Activated effector memory CD4-positive, alpha-beta T cell treated with Interleukin-2 at 50 U/mL for 16 hours (primary cell): ENCODE measurements around the gene DEDD2.
A peak's percentile ranks its signal among the peaks of the same experiment; 100 is the strongest.
"Not testable (repeated sequence)": the region's sequence is repeated elsewhere in the genome, so short reads cannot be mapped to it uniquely, and the experiment has no call there.

Experiments
- DNase-seq: peaks from one replicate; pipeline ENCODE4 v3.0.0-alpha.2; 2020

Gene DEDD2

GRCh38 chr19:42217520-42218437 is at the start of gene DEDD2:
TSS of gene DEDD2 (minus strand) at chr19:42217677. CDS start at chr19:42217007, 670 bp downstream.
- DNase-seq, result peak; percentile 100

- not testable (repeated sequence) for DNase-seq
Observed at GRCh38 chr19:42266928-42267603, 49.6 kb upstream of the DEDD2 start.

DNA sequence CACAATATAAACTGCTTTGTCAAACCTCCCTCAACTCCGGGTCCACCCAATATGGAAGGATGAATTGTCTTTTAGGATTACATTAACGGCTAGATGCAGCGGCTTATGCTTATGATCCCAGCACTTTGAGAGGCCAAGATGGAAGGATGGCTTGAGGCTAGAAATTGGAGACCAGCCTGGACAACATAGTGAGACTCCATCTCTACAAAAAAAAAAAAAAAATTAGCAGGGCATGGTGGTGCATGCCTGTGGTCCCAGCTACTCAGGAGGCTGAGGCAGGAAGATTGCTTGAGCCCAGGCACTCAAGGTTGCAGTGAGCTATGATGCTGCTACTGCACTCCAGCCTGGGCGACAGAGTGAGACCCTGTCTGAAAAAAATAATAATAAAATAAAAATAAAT is 48.6 kb upstream of the DEDD2 start:
- DNase-seq, result not testable (repeated sequence)

GRCh38 chr19:42261763-42262162 is 44.3 kb upstream of the DEDD2 start:
- no peak for DNase-seq

- DNase-seq, result not testable (repeated sequence)
Observed at GRCh38 chr19:42257842-42258241, 40.4 kb upstream of the DEDD2 start.

- no peak for DNase-seq
Observed at GRCh38 chr19:42255766-42256745, 38.6 kb upstream of the DEDD2 start.

DNA sequence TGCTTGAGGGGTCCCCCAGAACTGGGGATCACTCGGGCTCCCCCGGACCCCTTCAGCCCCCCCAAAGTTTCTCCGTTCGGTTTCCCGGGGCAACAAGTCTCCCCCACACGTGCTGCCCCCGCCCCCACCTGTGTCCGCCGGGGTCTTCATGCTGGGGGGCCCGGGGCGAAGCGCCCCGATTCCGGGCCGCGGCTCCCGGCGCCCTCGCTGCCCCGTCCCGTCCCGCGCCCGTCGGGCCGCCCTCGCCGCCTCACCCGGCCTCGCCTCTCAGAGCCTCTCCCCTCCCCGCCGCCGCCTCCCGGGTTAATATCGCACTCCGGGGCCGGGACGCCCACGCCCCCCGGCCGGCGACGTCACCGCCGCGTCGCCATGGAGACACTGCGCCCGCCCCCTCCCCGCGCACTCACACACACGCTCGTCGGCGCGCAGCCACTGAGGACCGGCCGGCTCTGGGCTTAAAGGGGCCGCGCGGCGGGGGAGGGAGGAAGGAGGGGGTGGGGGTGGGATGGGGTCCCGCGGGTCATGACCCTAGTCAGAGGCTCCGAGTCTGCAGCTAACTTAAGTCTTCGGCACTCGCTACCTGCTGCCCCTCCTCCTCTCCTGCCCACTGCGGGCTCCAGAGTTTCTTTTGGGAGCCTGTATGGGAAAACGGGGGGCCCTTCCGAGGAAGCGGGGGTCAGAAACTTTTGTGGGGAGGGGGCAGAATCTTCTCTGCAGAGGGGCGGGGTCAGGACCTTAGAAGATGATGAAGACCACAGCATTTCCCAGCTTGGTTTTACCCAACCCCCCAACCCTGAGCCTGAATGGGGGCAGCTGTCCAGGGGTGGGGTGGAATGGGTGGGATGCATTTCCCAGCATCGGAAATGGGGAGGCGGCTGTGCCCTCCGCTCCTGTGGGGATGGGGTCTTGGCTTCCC is 37.6 kb upstream of the DEDD2 start, which contains the start of gene ERF:
Gene ERF, minus strand, starts transcription at position 279 of the 916 bp plus-strand sequence. Its CDS starts 129 bp downstream, at position 150.
- DNase-seq, result peak; percentile 90

DNA sequence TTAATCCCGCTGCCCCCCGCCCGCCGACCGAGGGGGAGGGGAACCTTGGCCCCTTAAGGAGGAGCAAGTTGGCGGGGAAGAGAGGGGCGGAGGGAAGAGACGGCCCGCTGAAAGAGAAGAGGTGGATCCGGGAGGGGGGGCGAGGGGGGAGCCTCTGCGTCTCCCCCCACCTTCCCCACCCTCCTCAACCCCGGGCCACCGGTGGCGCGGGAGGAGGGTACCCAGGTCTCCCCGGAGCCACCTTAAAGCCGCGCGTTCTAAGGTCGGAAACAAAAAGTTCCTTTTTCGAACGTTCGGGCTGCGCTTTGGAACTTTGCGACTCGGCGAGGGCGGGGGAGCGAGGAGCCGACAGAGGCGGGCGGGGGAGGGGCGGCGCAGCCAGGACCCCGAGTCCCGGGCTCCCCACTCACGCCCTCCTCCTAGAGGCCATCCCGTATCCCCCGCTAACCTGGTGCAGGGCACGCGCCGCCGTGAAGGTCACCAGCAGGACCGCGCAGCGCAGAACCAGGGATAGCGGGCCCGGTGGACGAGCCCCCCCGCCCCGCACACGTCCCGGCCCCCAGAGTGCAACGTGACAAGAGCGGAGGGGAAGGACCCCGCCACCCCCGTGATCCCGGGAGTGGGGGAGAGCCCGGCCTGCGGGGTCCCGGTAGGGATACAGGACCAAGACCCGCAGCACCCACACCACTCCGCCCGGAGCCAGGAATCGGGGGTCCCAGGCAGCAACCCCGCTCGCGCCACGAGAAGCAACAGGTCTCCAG is 36.8 kb upstream of the DEDD2 start:
- peak; percentile 71 for DNase-seq

GRCh38 chr19:42253245-42254088 is 36.0 kb upstream of the DEDD2 start:
- DNase-seq, result peak; percentile 57

DNA sequence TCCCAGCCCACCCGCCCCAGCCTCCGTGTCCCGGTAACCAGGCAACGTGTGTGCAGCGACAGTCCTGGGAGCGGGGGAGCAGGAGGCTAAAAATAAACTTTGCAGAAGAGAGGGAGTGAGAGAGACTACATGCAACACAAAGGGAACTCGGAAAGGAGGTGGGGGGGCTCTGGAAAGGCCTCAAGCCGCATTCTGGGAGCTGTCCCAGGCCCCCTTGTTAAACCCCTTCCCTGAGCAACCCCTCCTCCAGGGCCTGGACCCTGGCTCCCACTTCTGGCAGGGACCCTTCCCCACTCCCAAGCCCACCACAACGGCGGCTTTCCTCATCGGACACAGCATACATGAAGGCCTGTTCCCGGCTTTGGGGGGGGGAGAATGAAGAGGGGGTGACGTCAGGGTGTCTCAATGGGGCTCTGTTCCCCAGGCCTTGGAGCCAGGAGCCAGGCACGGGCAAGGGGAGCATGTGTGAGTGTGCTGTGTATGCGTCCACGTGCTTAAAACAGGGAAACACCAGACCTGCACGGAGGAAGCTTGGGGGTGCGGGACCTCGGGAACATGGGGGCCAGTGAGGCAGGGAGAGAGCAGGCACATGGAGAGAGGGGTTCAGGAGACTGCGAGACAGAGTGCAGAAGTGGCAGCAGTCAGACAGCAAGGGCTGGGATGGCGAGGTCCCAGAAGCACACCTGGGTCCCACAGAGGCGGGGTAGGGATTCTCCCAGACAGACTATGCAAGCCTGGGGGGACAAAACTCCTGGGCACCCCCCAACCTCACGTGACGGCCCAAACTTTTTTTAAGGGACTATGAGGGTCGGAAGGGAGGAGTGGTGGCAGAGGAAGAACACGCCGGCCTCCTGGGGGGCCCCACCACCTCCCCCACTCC is 35.1 kb upstream of the DEDD2 start:
- no peak for DNase-seq

DNA sequence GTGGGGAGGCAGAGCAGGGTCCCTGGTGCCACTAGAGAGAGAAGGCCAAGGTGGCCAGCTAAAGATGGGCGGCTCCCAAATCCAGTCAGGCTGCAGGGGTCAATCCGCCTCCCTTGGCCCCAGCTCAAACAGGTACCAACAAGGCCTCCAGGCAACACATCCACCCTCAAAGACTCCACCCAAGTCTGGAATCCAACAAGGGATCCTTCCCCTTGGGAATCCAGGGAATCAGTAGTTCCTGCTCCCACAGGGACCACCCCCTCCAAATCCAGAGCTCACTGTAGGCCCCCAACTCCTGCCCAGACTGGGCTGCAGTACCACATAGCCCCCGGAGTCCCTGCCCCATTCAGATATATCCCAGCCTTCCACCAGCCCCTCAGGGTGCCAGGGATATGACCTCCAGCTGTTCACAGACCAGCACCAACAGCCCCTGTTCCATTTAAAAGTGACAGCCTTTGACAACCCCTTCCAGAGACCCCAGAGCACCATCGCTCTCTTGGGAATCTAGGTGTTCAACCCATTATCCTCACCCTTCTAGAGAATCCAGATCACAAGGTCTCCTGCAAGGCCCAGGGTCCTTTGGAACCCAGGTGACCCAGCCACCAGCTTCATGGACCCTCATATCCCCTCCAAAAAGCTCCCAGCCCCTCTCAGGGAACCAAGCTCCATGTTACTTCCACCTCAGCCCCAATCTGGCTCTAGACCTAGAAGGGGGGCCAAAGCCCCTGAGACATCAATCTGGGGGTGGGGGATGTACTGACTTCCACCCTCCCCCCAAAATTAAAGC is 34.3 kb upstream of the DEDD2 start:
- DNase-seq, result no peak

DNA sequence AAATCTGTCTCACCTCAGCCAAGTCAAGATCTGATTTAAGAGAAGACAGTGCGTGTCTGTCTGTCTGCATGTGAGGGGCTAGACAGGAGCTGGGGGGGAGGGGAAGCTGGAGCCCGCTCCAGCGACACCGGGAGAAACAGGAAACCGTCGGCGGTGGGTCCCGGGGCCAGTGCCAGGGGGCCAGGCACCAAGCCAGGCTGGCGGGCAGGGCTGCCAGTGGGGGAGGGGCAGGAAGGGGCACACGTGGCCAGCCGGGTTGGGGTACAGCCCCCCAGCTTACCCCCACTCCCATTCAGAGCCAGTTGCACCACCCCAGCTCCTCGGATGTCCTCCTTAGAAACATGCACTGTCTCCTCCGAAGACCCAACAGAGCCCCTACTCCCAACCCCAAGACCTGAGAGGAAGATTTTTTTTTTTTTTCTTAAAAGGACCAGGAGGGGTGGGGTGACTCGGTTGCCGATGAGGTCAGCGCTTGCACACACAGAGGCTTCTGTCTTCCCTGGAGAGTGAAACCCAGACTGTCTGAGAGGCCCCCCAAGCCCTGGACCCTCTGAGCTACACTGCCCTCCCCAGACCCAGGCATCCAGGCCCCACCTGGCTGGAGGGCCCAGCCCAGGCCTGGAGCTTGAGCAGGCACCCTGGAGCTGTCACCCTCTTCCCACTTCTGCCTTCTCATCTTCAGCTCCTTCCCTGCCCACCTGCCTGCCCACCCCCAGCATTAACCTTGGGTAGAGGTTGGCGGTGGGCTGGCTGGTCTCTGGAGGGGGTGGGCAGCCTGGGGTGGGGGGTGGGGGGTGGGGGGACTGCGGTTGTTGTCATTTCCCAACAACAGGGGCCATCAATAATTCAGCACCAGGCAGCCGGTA is 33.4 kb upstream of the DEDD2 start:
- no peak for DNase-seq

- DNase-seq, result no peak
Observed at GRCh38 chr19:42250183-42250665, 32.7 kb upstream of the DEDD2 start.

GRCh38 chr19:42249769-42250168 is 32.3 kb upstream of the DEDD2 start:
- no peak for DNase-seq

- no peak for DNase-seq
Observed at GRCh38 chr19:42249149-42249750, 31.8 kb upstream of the DEDD2 start.
